A549 (cell line): ENCODE data around the gene SPATA13. TPM values are rescaled to one million over a fixed set of nuclear protein-coding genes. Genes with fewer than 3 reads are reported as not detected.

ENCODE experiments used
- ATAC-seq, 2 experiments: fragments of 200-7000 bp in 1 of 2; fragments of >200 bp in 1 of 2; cut with Nextera tagmentation in 1 of 2; cut with Tn5 transposase in 1 of 2; 3 replicates each; pipeline versions ENCODE4 v1.8.0 to v1.9.1; 2018 to 2020; ENCODE audit warnings: mild to moderate bottlenecking in 1 of 2, moderate library complexity in 1 of 2
- CTCF ChIA-PET: fragments of 300-600 bp; sonication (Branson Sonifier 250); formaldehyde crosslinking; extraction: SDS; loops from one replicate; lab custom pipeline; 2021; ENCODE audit warnings: antibody characterized with exemption, inconsistent platforms; lab: Yijun Ruan, JAX
- POLR2A ChIA-PET: fragments of 350-600 bp; formaldehyde crosslinking; extraction: SDS; loops from one replicate; lab custom pipeline; 2021; ENCODE audit warnings: antibody characterized with exemption, inconsistent platforms; lab: Yijun Ruan, JAX
- DNase-seq, 2 experiments: peaks; one replicate each; pipeline versions ENCODE4 v3.0.0 to v3.0.0-alpha.2; 2011 to 2016; ENCODE audit warnings: low read depth in 1 of 2, low spot score in 1 of 2
- FAIRE-seq: peaks from 2 replicates; lab custom pipeline; 2011; peaks lifted over from hg19 to GRCh38; lab: Jason Lieb, UNC
- H3K27ac ChIP-seq, 2 experiments: fragments of >200 bp; sonication (Bioruptor Twin); formaldehyde crosslinking; 3 replicates each; pipeline ENCODE4 v1.5.1; 2016 to 2017
- H3K4me1 ChIP-seq: fragments of >200 bp; sonication (Bioruptor Twin); formaldehyde crosslinking; 3 replicates; pipeline ENCODE4 v1.6.1; 2016
- H3K4me2 ChIP-seq: fragments of >200 bp; sonication (Bioruptor Twin); formaldehyde crosslinking; 3 replicates; pipeline ENCODE4 v1.6.1; 2016
- H3K4me3 ChIP-seq: fragments of >200 bp; sonication (Bioruptor Twin); formaldehyde crosslinking; 3 replicates; pipeline ENCODE4 v1.5.1; 2016
- H3K9me3 ChIP-seq: fragments of >200 bp; sonication (Bioruptor Twin); formaldehyde crosslinking; 3 replicates; pipeline ENCODE4 v1.6.1; 2016
- BCL3 ChIP-seq: fragments of >200 bp; sonication (Bioruptor Twin); formaldehyde crosslinking; IDR thresholded peaks from 3 replicates; pipeline ENCODE4 v1.6.1; 2016
- CEBPB ChIP-seq, 2 experiments: fragments of >200 bp in 1 of 2; sonication (Bioruptor Twin) in 1 of 2; formaldehyde crosslinking in 1 of 2; IDR thresholded peaks; 2 replicates each; pipeline ENCODE4 v1.6.1; 2012 to 2016
- CTCF ChIP-seq: fragments of >200 bp; sonication (Bioruptor Twin); formaldehyde crosslinking; IDR thresholded peaks from 3 replicates; pipeline ENCODE4 v1.5.1; 2016
- EHMT2 ChIP-seq: fragments of 200-600 bp; sonication (generic); IDR thresholded peaks from 2 replicates; pipeline ENCODE4 v1.6.1; 2016; ENCODE audit warnings: antibody characterized with exemption, low read depth, mild to moderate bottlenecking, moderate library complexity
- ELK1 ChIP-seq: fragments of 150-350 bp; IDR thresholded peaks from 2 replicates; pipeline ENCODE4 v1.6.1; 2014; ENCODE audit warnings: low read depth, mild to moderate bottlenecking, low read length
- ESRRA ChIP-seq: fragments of 150-350 bp; IDR thresholded peaks from 2 replicates; pipeline ENCODE4 v1.6.1; 2014; ENCODE audit warnings: mild to moderate bottlenecking, low read length, borderline replicate concordance
- GATA3 ChIP-seq: IDR thresholded peaks from 2 replicates; pipeline ENCODE4 v1.6.1; 2012; ENCODE audit warnings: borderline replicate concordance
- HES2 ChIP-seq: fragments of >200 bp; sonication (Bioruptor Twin); formaldehyde crosslinking; IDR thresholded peaks from 2 replicates; pipeline ENCODE4 v1.6.1; 2016
- HEYL ChIP-seq: fragments of 250-450 bp; sonication (Bioruptor Pico); IDR thresholded peaks from 2 replicates; pipeline ENCODE4 v1.8.0; 2021; ENCODE audit warnings: mild to moderate bottlenecking, moderate library complexity
- HOXA7 ChIP-seq: fragments of 250-450 bp; sonication (Bioruptor Pico); IDR thresholded peaks from 2 replicates; pipeline ENCODE4 v1.5.0; 2020; ENCODE audit warnings: mild to moderate bottlenecking, moderate library complexity
- HOXB5 ChIP-seq: fragments of 250-450 bp; sonication (Bioruptor Pico); IDR thresholded peaks from 2 replicates; pipeline ENCODE4 v1.5.0; 2020; ENCODE audit warnings: mild to moderate bottlenecking, moderate library complexity
- KDM5A ChIP-seq: fragments of 200-600 bp; sonication (generic); IDR thresholded peaks from 2 replicates; pipeline ENCODE4 v1.6.1; 2016; ENCODE audit warnings: antibody characterized with exemption, mild to moderate bottlenecking
- MAZ ChIP-seq: fragments of 150-350 bp; IDR thresholded peaks from 2 replicates; pipeline ENCODE4 v1.6.1; 2014; ENCODE audit warnings: antibody characterized with exemption, low read depth, low read length, borderline replicate concordance
- MYC ChIP-seq: IDR thresholded peaks from 2 replicates; pipeline ENCODE4 v1.6.1; 2012; ENCODE audit warnings: mild to moderate bottlenecking, inconsistent platforms, low read length, improper control_type of control experiment, borderline replicate concordance
- POLR2AphosphoS2 ChIP-seq: conservative IDR thresholded peaks from 2 replicates; pipeline ENCODE4 v1.6.1; 2012; ENCODE audit warnings: low read length, improper control_type of control experiment, inconsistent platforms
- RAD21 ChIP-seq, 2 experiments: fragments of >200 bp in 1 of 2; sonication (Bioruptor Twin) in 1 of 2; formaldehyde crosslinking in 1 of 2; IDR thresholded peaks in 1 of 2; conservative IDR thresholded peaks in 1 of 2; 2 replicates in 1 of 2; 3 replicates in 1 of 2; pipeline ENCODE4 v1.6.1; 2012 to 2018; ENCODE audit warnings: inconsistent platforms in 1 of 2
- RFX5 ChIP-seq: fragments of 450-650 bp; IDR thresholded peaks from 2 replicates; pipeline ENCODE4 v1.7.1; 2014; ENCODE audit warnings: antibody characterized with exemption, mild to moderate bottlenecking, moderate library complexity
- SMC3 ChIP-seq: fragments of >200 bp; sonication (Bioruptor Twin); formaldehyde crosslinking; IDR thresholded peaks from 3 replicates; pipeline ENCODE4 v1.6.1; 2018; ENCODE audit warnings: inconsistent platforms
- TFCP2L1 ChIP-seq: fragments of 250-450 bp; sonication (Bioruptor Pico); IDR thresholded peaks from 2 replicates; pipeline ENCODE4 v1.5.0; 2021; ENCODE audit warnings: mild to moderate bottlenecking
- TP53 ChIP-seq: fragments of 250-450 bp; sonication (Bioruptor Pico); IDR thresholded peaks from 2 replicates; pipeline ENCODE4 v1.5.0; 2021; ENCODE audit warnings: mild to moderate bottlenecking, moderate library complexity
- ZFP36 ChIP-seq: fragments of 450-650 bp; IDR thresholded peaks from 2 replicates; pipeline ENCODE4 v1.6.1; 2014; ENCODE audit warnings: borderline replicate concordance; ENCODE audit not compliant: partially characterized antibody
- ZNF302 ChIP-seq: fragments of 250-450 bp; sonication (Bioruptor Pico); IDR thresholded peaks from 2 replicates; pipeline ENCODE4 v1.9.0; 2021; ENCODE audit warnings: inconsistent platforms, mild to moderate bottlenecking, moderate library complexity
- WGBS: methylation state at CpG from one replicate; pipeline ENCODE4 v1.1.6; 2017; ENCODE audit errors: missing lambda C conversion rate; 5-methylcytosine and 5-hydroxymethylcytosine counted together
- polyA plus RNA-seq, 4 experiments: library from polyadenylated mRNA; depleted of rRNA in 3 of 4; stranded (reverse); fragments of >200 nt; fragmentation: RNase III in 1 of 4; extraction: RNeasy Plus Mini Kit Qiagen cat#74134 plus additional on column Dnase treatment in 1 of 4; gene quantifications; 2 replicates in 3 of 4; 3 replicates in 1 of 4; pipeline ENCODE4 v1.2.3, GENCODE V29; 2011 to 2017
- TF ChIP-seq, protein P1 (sequence below): fragments of 250-450 bp; sonication (Bioruptor Pico); IDR thresholded peaks from 2 replicates; pipeline ENCODE4 v1.5.0; 2020; ENCODE audit warnings: low read depth, mild to moderate bottlenecking, moderate library complexity
- TF ChIP-seq, protein P2 (sequence below): IDR thresholded peaks from 2 replicates; pipeline ENCODE4 v1.6.1; 2012; ENCODE audit warnings: low read depth, borderline replicate concordance
- TF ChIP-seq, protein P3 (sequence below): fragments of 450-650 bp; IDR thresholded peaks from 2 replicates; pipeline ENCODE4 v1.6.1; 2014; ENCODE audit warnings: antibody characterized with exemption

SPATA13 gene
- polyA plus RNA-seq, 2 of the 4 experiments (the other 2 are of a cell fraction) = 3.1 to 6.3 TPM

GRCh38 chr13:24218977-24219376 is 58.5 kb downstream of the SPATA13 start:
- POLR2A ChIA-PET = no interaction called here
- 82% methylated on average over 2 of the region's 2 CpGs for WGBS
- no peak for ATAC-seq
- TF ChIP-seq GATA3 (no peak), RAD21 (conservative IDR thresholded peaks at IDR 0.05 in 1 of 2, IDR thresholded peaks at IDR 0.05 in 1 of 2) (no peak), BCL3 (no peak), MYC (no peak), MAZ (no peak), POLR2AphosphoS2 (no peak), TFCP2L1 (CRISPR knock-in tag) (no peak), ZFP36 (no peak), KDM5A (no peak), ESRRA (no peak), CEBPB (IDR thresholded peaks at IDR 0.05) (no peak), HOXB5 (no peak)
- TF ChIP-seq, protein P1, sequence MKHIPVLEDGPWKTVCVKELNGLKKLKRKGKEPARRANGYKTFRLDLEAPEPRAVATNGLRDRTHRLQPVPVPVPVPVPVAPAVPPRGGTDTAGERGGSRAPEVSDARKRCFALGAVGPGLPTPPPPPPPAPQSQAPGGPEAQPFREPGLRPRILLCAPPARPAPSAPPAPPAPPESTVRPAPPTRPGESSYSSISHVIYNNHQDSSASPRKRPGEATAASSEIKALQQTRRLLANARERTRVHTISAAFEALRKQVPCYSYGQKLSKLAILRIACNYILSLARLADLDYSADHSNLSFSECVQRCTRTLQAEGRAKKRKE = no peak
- TF ChIP-seq, protein P2, sequence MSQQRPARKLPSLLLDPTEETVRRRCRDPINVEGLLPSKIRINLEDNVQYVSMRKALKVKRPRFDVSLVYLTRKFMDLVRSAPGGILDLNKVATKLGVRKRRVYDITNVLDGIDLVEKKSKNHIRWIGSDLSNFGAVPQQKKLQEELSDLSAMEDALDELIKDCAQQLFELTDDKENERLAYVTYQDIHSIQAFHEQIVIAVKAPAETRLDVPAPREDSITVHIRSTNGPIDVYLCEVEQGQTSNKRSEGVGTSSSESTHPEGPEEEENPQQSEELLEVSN = no peak
- TF ChIP-seq, protein P3, sequence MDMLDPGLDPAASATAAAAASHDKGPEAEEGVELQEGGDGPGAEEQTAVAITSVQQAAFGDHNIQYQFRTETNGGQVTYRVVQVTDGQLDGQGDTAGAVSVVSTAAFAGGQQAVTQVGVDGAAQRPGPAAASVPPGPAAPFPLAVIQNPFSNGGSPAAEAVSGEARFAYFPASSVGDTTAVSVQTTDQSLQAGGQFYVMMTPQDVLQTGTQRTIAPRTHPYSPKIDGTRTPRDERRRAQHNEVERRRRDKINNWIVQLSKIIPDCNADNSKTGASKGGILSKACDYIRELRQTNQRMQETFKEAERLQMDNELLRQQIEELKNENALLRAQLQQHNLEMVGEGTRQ = no peak
- peaks cover 58% of the 10 kb centered on the region for H3K4me1 ChIP-seq
- no peak overlapping the region for H3K4me3 ChIP-seq
- CTCF ChIA-PET = interaction anchor here (0.9 to 12.1 kb wide), 18 partner anchors 9 to 259 kb away, joined by 3 to 96 read pairs (median 5); no protein-coding TSS in a partner anchor
- DNase-seq = no peak
- no peak overlapping the region for H3K27ac ChIP-seq
- H3K9me3 ChIP-seq = no peaks in the 10 kb centered on the region
- FAIRE-seq = no peak
- no peak overlapping the region for H3K4me2 ChIP-seq

- ChIA-PET POLR2A (no interaction called here), CTCF (interaction anchor here (0.5 to 12.1 kb wide), 18 partner anchors 8 to 264 kb away, joined by 3 to 96 read pairs (median 5); no protein-coding TSS in a partner anchor)
- H3K4me1 ChIP-seq = peaks cover 58% of the 10 kb centered on the region
- H3K4me3 ChIP-seq = no peak overlapping the region
- peak; percentile 90 to 94 for ATAC-seq
- DNase-seq = peak; percentile 46 to 76
- H3K9me3 ChIP-seq = no peaks in the 10 kb centered on the region
- peak overlapping the region; percentile 72 to 83 for H3K27ac ChIP-seq
- TF ChIP-seq POLR2AphosphoS2 (no peak), RAD21 (conservative IDR thresholded peaks at IDR 0.05 in 1 of 2, IDR thresholded peaks at IDR 0.05 in 1 of 2) (peak; percentile 90 to 91), HEYL (CRISPR knock-in tag) (no peak), ZNF302 (no peak), ELK1 (no peak), SMC3 (peak; percentile 94), GATA3 (no peak), TP53 (no peak), HOXA7 (CRISPR knock-in tag) (no peak), HES2 (no peak), CTCF (peak; percentile 80), RFX5 (no peak), EHMT2 (no peak)
- TF ChIP-seq, protein P2 = no peak
- TF ChIP-seq, all 56 proteins: peak for 3
- 68% methylated on average over 4 of the region's 6 CpGs for WGBS
- FAIRE-seq = no peak
- H3K4me2 ChIP-seq = peak overlapping the region; percentile 53
Observed at GRCh38 chr13:24220086-24220703, 59.7 kb downstream of the SPATA13 start.
